Upper lobe of right lung (tissue), 1 donor: ENCODE data around the gene FZD7. TPM values are rescaled to one million over a fixed set of nuclear protein-coding genes. Genes with fewer than 3 reads are reported as not detected.

Experiments used
- ATAC-seq: fragments of 200-7000 bp; cut with Tn5 transposase; one replicate; pipeline ENCODE4 v1.9.1; 2020; ENCODE audit warnings: mild to moderate bottlenecking, moderate library complexity
- DNase-seq: peaks from one replicate; pipeline ENCODE4 v3.0.0-alpha.2; 2020
- H3K27ac ChIP-seq: fragments of 200-600 bp; one replicate; pipeline ENCODE4 v1.8.0; 2022
- H3K27me3 ChIP-seq: fragments of 200-600 bp; one replicate; pipeline ENCODE4 v1.8.0; 2022; ENCODE audit warnings: mild to moderate bottlenecking
- H3K36me3 ChIP-seq: fragments of 200-600 bp; one replicate; pipeline ENCODE4 v1.8.0; 2022
- H3K4me1 ChIP-seq: fragments of 200-600 bp; one replicate; pipeline ENCODE4 v1.8.0; 2022
- H3K4me3 ChIP-seq: fragments of 200-600 bp; one replicate; pipeline ENCODE4 v1.8.0; 2022; ENCODE audit warnings: mild to moderate bottlenecking
- H3K9me3 ChIP-seq: fragments of 200-600 bp; one replicate; pipeline ENCODE4 v1.8.0; 2022
- CTCF ChIP-seq: fragments of 200-600 bp; IDR thresholded peaks from one replicate; pipeline ENCODE4 v1.8.0; 2022; ENCODE audit warnings: antibody characterized with exemption
- intact Hi-C: fragments of 100-400 bp; cut with DNase I; formaldehyde crosslinking; loops from one replicate; pipeline ENCODE4 v1.11.0; 2022
- total RNA-seq: library from RNA; stranded (reverse); fragmentation: NEBNext Ultra II Directional; extraction: Animal tissue kit (Norgen Biotek cat#: 25700); gene quantifications from one replicate; pipeline ENCODE4 v1.2.1, GENCODE V29; 2021
- donor health status: DM: no; HTN: yes; CAD: no; lungs with severe emphysema.

FZD7 gene
- total RNA-seq, 1 donor from 2014 or later: 13.6 TPM

GRCh38 chr2:202051499-202052161 is 18.0 kb downstream of the FZD7 start:
- Histone ChIP-seq H3K4me3 (no peak overlapping the region), H3K27me3 (no peaks in the 10 kb centered on the region), H3K27ac (no peak overlapping the region), H3K4me1 (no peaks in the 10 kb centered on the region), H3K9me3 (no peaks in the 10 kb centered on the region), H3K36me3 (no peaks in the 10 kb centered on the region)
- no peak for ATAC-seq
- no peak for TF ChIP-seq CTCF
- intact Hi-C loops: no loop called here
- no peak for DNase-seq

- no peak for ATAC-seq
- Histone ChIP-seq H3K4me1 (no peaks in the 10 kb centered on the region), H3K4me3 (no peak overlapping the region), H3K9me3 (no peaks in the 10 kb centered on the region), H3K27me3 (no peaks in the 10 kb centered on the region), H3K27ac (no peak overlapping the region), H3K36me3 (no peaks in the 10 kb centered on the region)
- DNase-seq: no peak
- intact Hi-C loops: no loop called here
- TF ChIP-seq CTCF: no peak
Measured at GRCh38 chr2:202052235-202052634, 18.6 kb downstream of the FZD7 start.

- no peaks in the 10 kb centered on the region for H3K4me1 ChIP-seq
- no peak for ATAC-seq
- no peak for DNase-seq
- TF ChIP-seq CTCF: no peak
- H3K4me3 ChIP-seq: no peak overlapping the region
- H3K36me3 ChIP-seq: no peaks in the 10 kb centered on the region
- no peaks in the 10 kb centered on the region for H3K27me3 ChIP-seq
- no peak overlapping the region for H3K27ac ChIP-seq
- no peaks in the 10 kb centered on the region for H3K9me3 ChIP-seq
- intact Hi-C loops: no loop called here
Measured at GRCh38 chr2:202054679-202055078, 21.0 kb downstream of the FZD7 start.

GRCh38 chr2:202056611-202057010 is 23.0 kb downstream of the FZD7 start:
- ATAC-seq: no peak
- intact Hi-C loops: no loop called here
- no peaks in the 10 kb centered on the region for H3K36me3 ChIP-seq

GRCh38 chr2:202060218-202060617 is 26.6 kb downstream of the FZD7 start:
- ATAC-seq (no peak), DNase-seq (no peak)
- H3K27me3 ChIP-seq: no peaks in the 10 kb centered on the region
- H3K4me1 ChIP-seq: peaks cover 9% of the 10 kb centered on the region
- peak; percentile 22 for TF ChIP-seq CTCF
- no peaks in the 10 kb centered on the region for H3K9me3 ChIP-seq
- intact Hi-C loops: no loop called here
- H3K27ac ChIP-seq: no peak overlapping the region
- no peaks in the 10 kb centered on the region for H3K36me3 ChIP-seq
- no peak overlapping the region for H3K4me3 ChIP-seq

More at GRCh38 chr2:202056611-202057010, 23.0 kb downstream of the FZD7 start:
- H3K4me1 ChIP-seq: no peaks in the 10 kb centered on the region
- no peaks in the 10 kb centered on the region for H3K27me3 ChIP-seq
- H3K9me3 ChIP-seq: no peaks in the 10 kb centered on the region
- no peak overlapping the region for H3K4me3 ChIP-seq
- TF ChIP-seq CTCF: peak; percentile 28
- no peak for DNase-seq
- no peak overlapping the region for H3K27ac ChIP-seq

- H3K36me3 ChIP-seq: no peaks in the 10 kb centered on the region
- no peak overlapping the region for H3K4me3 ChIP-seq
- H3K4me1 ChIP-seq: peaks cover 9% of the 10 kb centered on the region
- no peak for TF ChIP-seq CTCF
- H3K9me3 ChIP-seq: no peaks in the 10 kb centered on the region
- DNase-seq: no peak
- no peaks in the 10 kb centered on the region for H3K27me3 ChIP-seq
- ATAC-seq: no peak
- H3K27ac ChIP-seq: no peak overlapping the region
- intact Hi-C loops: no loop called here
Measured at GRCh38 chr2:202061695-202062094, 28.0 kb downstream of the FZD7 start.
